Endodermal cell (in vitro differentiated cells): ENCODE measurements around the gene DHX29. TPM values are rescaled to one million over a fixed set of nuclear protein-coding genes. Genes with fewer than 3 reads are reported as not detected.
"Not testable (repeated sequence)": the region's sequence is repeated elsewhere in the genome, so short reads cannot be mapped to it uniquely, and the experiment has no call there.

Source experiments
- DNase-seq: peaks from one replicate; pipeline ENCODE4 v3.0.0-alpha.2; 2017
- H3K27ac ChIP-seq: 2 replicates; pipeline ENCODE4 v1.5.1; 2013; ENCODE audit warnings: mild to moderate bottlenecking, low read depth, low read length, moderate library complexity
- H3K27me3 ChIP-seq: 2 replicates; pipeline ENCODE4 v1.6.1; 2013; ENCODE audit warnings: mild to moderate bottlenecking, low read length, moderate library complexity; ENCODE audit not compliant: insufficient read depth, control insufficient read depth, poor library complexity, severe bottlenecking
- H3K36me3 ChIP-seq: 2 replicates; pipeline ENCODE4 v1.7.0; 2013; ENCODE audit warnings: mild to moderate bottlenecking, low read length, moderate library complexity; ENCODE audit not compliant: control insufficient read depth, insufficient read depth
- H3K4me1 ChIP-seq: one replicate; pipeline ENCODE4 v1.7.0; 2013; ENCODE audit warnings: low read length; ENCODE audit not compliant: control insufficient read depth, insufficient read depth
- H3K4me3 ChIP-seq: 2 replicates; pipeline ENCODE4 v1.5.1; 2013; ENCODE audit warnings: mild to moderate bottlenecking, low read length, moderate library complexity
- H3K9ac ChIP-seq: 2 replicates; pipeline ENCODE4 v1.6.1; 2013; ENCODE audit warnings: mild to moderate bottlenecking, low read length, moderate library complexity; ENCODE audit not compliant: poor library complexity, severe bottlenecking; ENCODE audit errors: extremely low read depth
- H3K9me3 ChIP-seq: 2 replicates; pipeline ENCODE4 v1.6.1; 2013; ENCODE audit warnings: mild to moderate bottlenecking, low read length, moderate library complexity; ENCODE audit not compliant: control insufficient read depth
- H3K27ac Mint-ChIP-seq: 2 replicates; pipeline ENCODE4 v1.8.0; 2020; ENCODE audit warnings: mixed read lengths
- H3K27me3 Mint-ChIP-seq: 2 replicates; pipeline ENCODE4 v1.8.0; 2021; ENCODE audit warnings: mild to moderate bottlenecking, mixed read lengths; ENCODE audit not compliant: insufficient read depth
- H3K36me3 Mint-ChIP-seq: 2 replicates; pipeline ENCODE4 v1.8.0; 2020; ENCODE audit warnings: low read depth, mixed read lengths
- H3K4me1 Mint-ChIP-seq: 2 replicates; pipeline ENCODE4 v1.8.0; 2020; ENCODE audit warnings: mixed read lengths
- H3K4me3 Mint-ChIP-seq: 2 replicates; pipeline ENCODE4 v1.8.0; 2020; ENCODE audit warnings: mild to moderate bottlenecking, moderate library complexity, mixed read lengths
- H3K9me3 Mint-ChIP-seq: 2 replicates; pipeline ENCODE4 v1.8.0; 2020; ENCODE audit warnings: mild to moderate bottlenecking, mixed read lengths
- CTCF ChIP-seq: fragments of 200-600 bp; sonication (generic); conservative IDR thresholded peaks from 2 replicates; pipeline ENCODE4 v1.5.0; 2021; ENCODE audit warnings: antibody characterized with exemption, mild to moderate bottlenecking
- WGBS, 2 experiments: methylation state at CpG; one replicate each; pipeline versions ENCODE4 v1.1.5 to v1.1.7; 2013; ENCODE audit warnings: missing lambda C conversion rate in 2 of 2, mixed read lengths in 1 of 2; ENCODE audit not compliant: insufficient coverage in 1 of 2, insufficient read length in 1 of 2; 5-methylcytosine and 5-hydroxymethylcytosine counted together
- total RNA-seq, 2 donors: library from RNA; stranded (reverse); fragmentation: NEBNext Ultra II Directional in 1 of 2; extraction: Animal tissue kit (Norgen Biotek cat#: 25700) in 1 of 2; gene quantifications; 2 replicates in 1 of 2; 3 replicates in 1 of 2; pipeline ENCODE4 v1.2.1, GENCODE V29; 2021

The DHX29 gene
- total RNA-seq, 2 donors from 2014 or later: 27.9 to 29.0 TPM

GRCh38 chr5:55320571-55320970 is 13.1 kb upstream of the DHX29 start:
- peaks cover 33% of the 10 kb centered on the region for H3K36me3 ChIP-seq
- WGBS, 2 experiments: 99 to 100% methylated on average over 2 to 4 of the region's 4 CpGs
- no peak overlapping the region for H3K4me3 ChIP-seq
- no peaks in the 10 kb centered on the region for H3K4me1 ChIP-seq
- Mint-ChIP-seq H3K27me3 (no peaks in the 10 kb centered on the region), H3K27ac (no peak overlapping the region), H3K4me1 (no peaks in the 10 kb centered on the region), H3K9me3 (peaks cover 5% of the 10 kb centered on the region), H3K4me3 (no peak overlapping the region), H3K36me3 (peaks cover 42% of the 10 kb centered on the region)
- H3K9me3 ChIP-seq: peaks cover 21% of the 10 kb centered on the region
- no peak overlapping the region for H3K9ac ChIP-seq
- no peak for DNase-seq
- TF ChIP-seq CTCF: no peak
- H3K27ac ChIP-seq: no peak overlapping the region
- H3K27me3 ChIP-seq: no peaks in the 10 kb centered on the region

- no peak overlapping the region for H3K27ac Mint-ChIP-seq
- H3K4me3 ChIP-seq: no peak overlapping the region
- H3K36me3 ChIP-seq: peaks cover 24% of the 10 kb centered on the region
- DNase-seq: no peak
- peaks cover 40% of the 10 kb centered on the region for H3K36me3 Mint-ChIP-seq
- WGBS, 2 experiments: 100% methylated on average over 1 of the region's 1 CpG; no CpG with 5 or more reads in 1 of the 2 experiments
- no peak overlapping the region for H3K4me3 Mint-ChIP-seq
- H3K27me3 Mint-ChIP-seq: no peaks in the 10 kb centered on the region
- H3K4me1 ChIP-seq: no peaks in the 10 kb centered on the region
- H3K9me3 Mint-ChIP-seq: peaks cover 5% of the 10 kb centered on the region
- H3K27ac ChIP-seq: no peak overlapping the region
- no peak overlapping the region for H3K9ac ChIP-seq
- no peak for TF ChIP-seq CTCF
- H3K4me1 Mint-ChIP-seq: no peaks in the 10 kb centered on the region
- H3K27me3 ChIP-seq: no peaks in the 10 kb centered on the region
- peaks cover 22% of the 10 kb centered on the region for H3K9me3 ChIP-seq
These were observed 12.0 kb upstream of the DHX29 start for GRCh38 chr5:55319491-55319890.

GRCh38 chr5:55318237-55318636 is 10.7 kb upstream of the DHX29 start:
- H3K27ac Mint-ChIP-seq, H3K27ac ChIP-seq, H3K27me3 ChIP-seq, DNase-seq, H3K9ac ChIP-seq, H3K9me3 Mint-ChIP-seq, H3K4me3 Mint-ChIP-seq, H3K4me1 Mint-ChIP-seq, H3K4me1 ChIP-seq, H3K4me3 ChIP-seq, H3K27me3 Mint-ChIP-seq: not testable (repeated sequence)
- 91 to 95% methylated on average over 4 of the region's 4 CpGs for WGBS, 2 experiments
- H3K9me3 ChIP-seq: peaks cover 22% of the 10 kb centered on the region
- peaks cover 37% of the 10 kb centered on the region for H3K36me3 Mint-ChIP-seq
- peaks cover 14% of the 10 kb centered on the region for H3K36me3 ChIP-seq

- DNase-seq: no peak
- Histone ChIP-seq H3K36me3 (peaks cover 20% of the 10 kb centered on the region), H3K27me3 (no peaks in the 10 kb centered on the region), H3K9ac (no peak overlapping the region), H3K4me1 (no peaks in the 10 kb centered on the region), H3K4me3 (no peak overlapping the region), H3K27ac (no peak overlapping the region), H3K9me3 (peaks cover 26% of the 10 kb centered on the region)
- no peak for TF ChIP-seq CTCF
- Mint-ChIP-seq H3K27me3 (no peaks in the 10 kb centered on the region), H3K4me3 (no peak overlapping the region), H3K9me3 (peaks cover 5% of the 10 kb centered on the region), H3K27ac (no peak overlapping the region), H3K4me1 (peaks cover 5% of the 10 kb centered on the region), H3K36me3 (peaks cover 38% of the 10 kb centered on the region)
These were observed 9.3 kb upstream of the DHX29 start for GRCh38 chr5:55316837-55317236.
